Keratinocyte (primary cell): Measurements from ENCODE around the gene MS4A18. TPM values are rescaled to one million over a fixed set of nuclear protein-coding genes. Genes with fewer than 3 reads are reported as not detected.
"Not testable (repeated sequence)": the region's sequence is repeated elsewhere in the genome, so short reads cannot be mapped to it uniquely, and the experiment has no call there.

Experiments used
- DNase-seq: peaks from one replicate; pipeline ENCODE4 v3.0.0-alpha.2; 2011; ENCODE audit warnings: low read depth, missing footprints, low spot score
- FAIRE-seq: peaks from 2 replicates; lab custom pipeline; 2011; peaks lifted over from hg19 to GRCh38; lab: Jason Lieb, UNC
- H2AFZ ChIP-seq: 2 replicates; pipeline ENCODE4 v1.6.0; 2012; ENCODE audit warnings: low read length, control low read depth, inconsistent platforms; ENCODE audit not compliant: control insufficient read depth
- H3K27ac ChIP-seq: 2 replicates; pipeline ENCODE4 v1.5.1; 2011; ENCODE audit warnings: low read length; ENCODE audit not compliant: control insufficient read depth, insufficient read depth
- H3K27me3 ChIP-seq: 3 replicates; pipeline ENCODE4 v1.6.0; 2011; ENCODE audit warnings: low read length; ENCODE audit not compliant: control insufficient read depth, insufficient read depth; ENCODE audit errors: extremely low read depth
- H3K36me3 ChIP-seq, 2 experiments: 2 replicates in 1 of 2; 3 replicates in 1 of 2; pipeline ENCODE4 v1.5.1; 2011; ENCODE audit warnings: low read length in 2 of 2, mild to moderate bottlenecking in 1 of 2; ENCODE audit not compliant: control insufficient read depth in 2 of 2, insufficient read depth in 2 of 2; ENCODE audit errors: extremely low read depth in 1 of 2
- H3K4me1 ChIP-seq: 3 replicates; pipeline ENCODE4 v1.5.1; 2011; ENCODE audit warnings: low read length; ENCODE audit not compliant: control insufficient read depth, insufficient read depth; ENCODE audit errors: extremely low read depth
- H3K4me2 ChIP-seq: 3 replicates; pipeline ENCODE4 v1.6.0; 2011; ENCODE audit warnings: low read depth, low read length; ENCODE audit not compliant: control insufficient read depth, insufficient read depth; ENCODE audit errors: extremely low read depth
- H3K4me3 ChIP-seq, 3 experiments: fragments of 200-600 bp in 1 of 3; sonication (generic) in 1 of 3; 2 replicates in 2 of 3; 3 replicates in 1 of 3; pipeline ENCODE4 v1.5.1; 2011 to 2016; ENCODE audit warnings: low read length in 3 of 3, mild to moderate bottlenecking in 3 of 3, control low read depth in 2 of 3, inconsistent platforms in 1 of 3, low read depth in 1 of 3, mixed read lengths in 1 of 3, mixed run types in 1 of 3, moderate library complexity in 1 of 3; ENCODE audit not compliant: control insufficient read depth in 2 of 3, insufficient read depth in 2 of 3; ENCODE audit errors: extremely low read depth in 1 of 3
- H3K79me2 ChIP-seq: 2 replicates; pipeline ENCODE4 v1.6.0; 2012; ENCODE audit warnings: low read length; ENCODE audit not compliant: control insufficient read depth, insufficient read depth
- H3K9ac ChIP-seq: 3 replicates; pipeline ENCODE4 v1.6.0; 2011; ENCODE audit warnings: low read length; ENCODE audit not compliant: control insufficient read depth, insufficient read depth; ENCODE audit errors: extremely low read depth
- H3K9me1 ChIP-seq: 3 replicates; pipeline ENCODE4 v1.6.0; 2011; ENCODE audit warnings: low read length; ENCODE audit not compliant: control insufficient read depth, insufficient read depth; ENCODE audit errors: extremely low read depth
- H3K9me3 ChIP-seq: 2 replicates; pipeline ENCODE4 v1.5.1; 2012; ENCODE audit warnings: low read depth, low read length; ENCODE audit not compliant: control insufficient read depth
- H4K20me1 ChIP-seq: 3 replicates; pipeline ENCODE4 v1.6.0; 2011; ENCODE audit warnings: low read length; ENCODE audit not compliant: control insufficient read depth, insufficient read depth; ENCODE audit errors: extremely low read depth
- CTCF ChIP-seq, 3 experiments: IDR thresholded peaks in 1 of 3; conservative IDR thresholded peaks in 1 of 3; optimal IDR thresholded peaks in 1 of 3; 2 replicates in 2 of 3; 3 replicates in 1 of 3; pipeline versions ENCODE3 to v1.5.1; 2011; ENCODE audit warnings: low read length in 3 of 3, mild to moderate bottlenecking in 3 of 3, moderate library complexity in 2 of 3, control low read depth in 1 of 3, inconsistent platforms in 1 of 3; ENCODE audit not compliant: insufficient read depth in 2 of 3; ENCODE audit errors: extremely low read depth in 1 of 3
- EZH2 ChIP-seq: IDR thresholded peaks from one replicate; pipeline ENCODE4 v1.6.1; 2012; ENCODE audit warnings: inconsistent platforms, mild to moderate bottlenecking, low read length, moderate library complexity
- dilution Hi-C: fragments of 300-500 bp; cut with MboI; formaldehyde crosslinking; loops from one replicate; pipeline ENCODE4 v1.7.0; 2020; ENCODE audit warnings: low sequenced_read_pairs; ENCODE audit not compliant: extremely low pct_ligation_motif_present
- polyA minus RNA-seq, 3 experiments: library from RNA; depleted of rRNA, polyadenylated mRNA; stranded (reverse); fragments of >200 nt; gene quantifications; 1 replicate in 1 of 3; 2 replicates in 1 of 3; 3 replicates in 1 of 3; pipeline ENCODE4 v1.2.3, GENCODE V29; 2011
- polyA plus RNA-seq, 5 experiments: library from polyadenylated mRNA; depleted of rRNA in 3 of 5; stranded (reverse) in 3 of 5; stranded (forward) in 1 of 5; unstranded in 1 of 5; fragments of >200 nt; gene quantifications; 1 replicate in 1 of 5; 2 replicates in 3 of 5; 3 replicates in 1 of 5; pipeline versions ENCODE4 v1.2.1 to v1.2.3, GENCODE V29; 2011 to 2012; ENCODE audit warnings: missing spikeins in 2 of 5, low read depth in 1 of 5, low replicate concordance in 1 of 5

Gene MS4A18
- not detected in 3 replicates for polyA plus RNA-seq
- not detected for polyA plus RNA-seq (2011; ENCODE audit: low read depth)
- not detected in 2 replicates for polyA plus RNA-seq (2011; cell fraction: cytosol; rRNA removed)
- not detected in 2 replicates for polyA plus RNA-seq (2011; cell fraction: nucleus; rRNA removed)
- not detected in 2 replicates for polyA plus RNA-seq (2012; ENCODE audit: low replicate concordance)
- polyA minus RNA-seq: not detected in 3 replicates
- polyA minus RNA-seq (2011; cell fraction: cytosol; rRNA and poly(A)+ RNA removed): not detected
- not detected in 2 replicates for polyA minus RNA-seq (2011; cell fraction: nucleus; rRNA and poly(A)+ RNA removed)

- Histone ChIP-seq H3K9me1 (no peaks in the 10 kb centered on the region), H3K79me2 (no peaks in the 10 kb centered on the region), H4K20me1 (no peaks in the 10 kb centered on the region), H3K4me2 (no peak within 1 kb of the TSS), H3K9ac (no peak within 1 kb of the TSS), H3K9me3 (no peaks in the 10 kb centered on the region), H3K36me3 (no peaks in the 10 kb centered on the region), H3K27me3 (no peaks in the 10 kb centered on the region), H3K27ac (no peak within 1 kb of the TSS), H3K4me3 (no peak within 1 kb of the TSS), H3K4me1 (no peaks in the 10 kb centered on the region), H2AFZ (no peak within 1 kb of the TSS)
- no peak for TF ChIP-seq EZH2
- dilution Hi-C loops: no loop called here
- DNase-seq (no peak), FAIRE-seq (no peak)
Measured at GRCh38 chr11:60724420-60724819, at the start of gene MS4A18. Gene MS4A18, plus strand, starts transcription at chr11:60724720.

GRCh38 chr11:60678231-60678630 is 46.3 kb upstream of the MS4A18 start:
- H3K27ac ChIP-seq, H2AFZ ChIP-seq, dilution Hi-C loops, FAIRE-seq, H3K9me3 ChIP-seq, H3K36me3 ChIP-seq, H3K9me1 ChIP-seq, H3K9ac ChIP-seq, H3K4me2 ChIP-seq, DNase-seq, H4K20me1 ChIP-seq, H3K79me2 ChIP-seq, H3K27me3 ChIP-seq, H3K4me1 ChIP-seq, H3K4me3 ChIP-seq: not testable (repeated sequence)

- H3K9me3 ChIP-seq: no peaks in the 10 kb centered on the region
- H3K9ac ChIP-seq: no peak overlapping the region
- no peaks in the 10 kb centered on the region for H4K20me1 ChIP-seq
- H3K4me2 ChIP-seq: no peak overlapping the region
- H3K36me3 ChIP-seq: no peaks in the 10 kb centered on the region
- dilution Hi-C loops: no loop called here
- no peak for TF ChIP-seq CTCF (optimal IDR thresholded peaks at IDR 0.05 in 1 of 3, IDR thresholded peaks at IDR 0.05 in 1 of 3, conservative IDR thresholded peaks at IDR 0.05 in 1 of 3; ENCODE audit: extremely low read depth in 1 of 3, insufficient read depth in 2 of 3, low read length in 3 of 3)
- no peak for TF ChIP-seq EZH2
- DNase-seq (no peak), FAIRE-seq (no peak)
- H3K4me1 ChIP-seq: no peaks in the 10 kb centered on the region
- no peaks in the 10 kb centered on the region for H3K27me3 ChIP-seq
- no peak overlapping the region for H3K27ac ChIP-seq
- no peaks in the 10 kb centered on the region for H3K9me1 ChIP-seq
- no peak overlapping the region for H2AFZ ChIP-seq
- no peaks in the 10 kb centered on the region for H3K79me2 ChIP-seq
- H3K4me3 ChIP-seq: no peak overlapping the region
Measured at GRCh38 chr11:60679879-60680278, 44.6 kb upstream of the MS4A18 start.
